ENCODE measurements around the gene TMED6.

Gene TMED6

DNA sequence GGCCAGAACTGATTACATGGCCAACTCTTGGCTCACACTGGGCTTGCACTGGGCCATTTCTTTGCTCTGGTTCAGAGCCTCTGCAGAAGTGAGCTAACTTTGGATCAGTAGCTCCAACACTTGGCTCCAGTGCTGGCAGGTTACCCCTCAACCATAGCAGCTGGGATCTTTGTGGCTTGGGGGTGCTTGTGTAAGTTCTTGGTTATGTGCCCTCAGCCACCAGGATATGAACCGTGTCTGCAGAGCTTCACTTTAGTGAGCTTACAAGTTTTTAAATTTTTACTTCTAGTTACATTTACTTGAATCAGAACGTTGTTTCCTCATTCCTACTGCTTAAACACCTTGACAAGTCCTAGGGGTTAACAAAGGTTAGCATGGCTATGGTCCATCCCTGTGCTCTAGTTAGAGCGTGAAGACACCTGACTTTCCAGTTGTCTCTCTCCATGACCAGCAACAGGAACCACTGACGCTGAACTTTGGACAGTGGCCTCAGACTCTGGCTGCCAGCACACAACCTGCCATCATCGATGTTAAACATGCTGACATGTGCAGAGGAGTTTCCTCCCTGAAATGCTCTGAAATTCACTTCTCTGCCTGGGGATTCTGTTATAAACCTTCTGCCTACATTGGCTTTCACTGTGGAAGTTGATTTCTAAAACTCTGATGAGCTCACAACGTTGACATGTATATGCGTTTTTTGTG lies 25.3 kb downstream of the TMED6 start:
- H3K27ac ChIP-seq, result peak overlapping the region; percentile 81
- H3K79me2 ChIP-seq, result peaks cover 17% of the 10 kb centered on the region
- no peaks in the 10 kb centered on the region for H3K27me3 ChIP-seq (ENCODE audit: control insufficient read depth, insufficient read depth, low read length)
- no peak overlapping the region for H3K9ac ChIP-seq
- peaks cover 27% of the 10 kb centered on the region for H3K4me1 ChIP-seq
- H3K4me2 ChIP-seq (ENCODE audit: low read length), result peak overlapping the region; percentile 84
- no peak overlapping the region for H2AFZ ChIP-seq
- H3K9me3 ChIP-seq (ENCODE audit: control insufficient read depth, low read length), result no peaks in the 10 kb centered on the region
- H3K36me3 ChIP-seq (ENCODE audit: control insufficient read depth, insufficient read depth, low read length), result no peaks in the 10 kb centered on the region
- TF ChIP-seq, protein P1, sequence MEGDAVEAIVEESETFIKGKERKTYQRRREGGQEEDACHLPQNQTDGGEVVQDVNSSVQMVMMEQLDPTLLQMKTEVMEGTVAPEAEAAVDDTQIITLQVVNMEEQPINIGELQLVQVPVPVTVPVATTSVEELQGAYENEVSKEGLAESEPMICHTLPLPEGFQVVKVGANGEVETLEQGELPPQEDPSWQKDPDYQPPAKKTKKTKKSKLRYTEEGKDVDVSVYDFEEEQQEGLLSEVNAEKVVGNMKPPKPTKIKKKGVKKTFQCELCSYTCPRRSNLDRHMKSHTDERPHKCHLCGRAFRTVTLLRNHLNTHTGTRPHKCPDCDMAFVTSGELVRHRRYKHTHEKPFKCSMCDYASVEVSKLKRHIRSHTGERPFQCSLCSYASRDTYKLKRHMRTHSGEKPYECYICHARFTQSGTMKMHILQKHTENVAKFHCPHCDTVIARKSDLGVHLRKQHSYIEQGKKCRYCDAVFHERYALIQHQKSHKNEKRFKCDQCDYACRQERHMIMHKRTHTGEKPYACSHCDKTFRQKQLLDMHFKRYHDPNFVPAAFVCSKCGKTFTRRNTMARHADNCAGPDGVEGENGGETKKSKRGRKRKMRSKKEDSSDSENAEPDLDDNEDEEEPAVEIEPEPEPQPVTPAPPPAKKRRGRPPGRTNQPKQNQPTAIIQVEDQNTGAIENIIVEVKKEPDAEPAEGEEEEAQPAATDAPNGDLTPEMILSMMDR (IDR thresholded peaks at IDR 0.05), result no peak
- H3K4me3 ChIP-seq (ENCODE audit: low read depth, low read length), result peak overlapping the region; percentile 52

DNA sequence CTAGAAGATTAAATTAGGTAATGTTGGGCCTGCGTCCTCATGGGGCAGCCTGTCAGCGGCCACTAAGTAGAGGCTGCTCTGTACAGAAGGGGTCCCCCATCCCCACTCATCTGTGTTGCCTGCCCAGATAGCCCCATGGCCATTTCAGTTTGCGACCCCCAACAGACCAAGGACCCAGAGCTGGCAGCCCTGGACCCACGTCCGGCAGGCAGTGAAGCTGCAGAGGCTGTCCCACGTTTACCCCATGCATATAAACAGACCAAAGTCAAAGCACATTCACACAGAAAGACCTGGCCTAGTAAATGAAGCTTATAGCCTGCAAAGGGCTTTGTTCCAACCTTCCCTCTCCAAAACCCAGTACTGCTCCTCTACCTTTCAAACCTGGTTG lies 25.8 kb downstream of the TMED6 start:
- Histone ChIP-seq H3K27me3 (ENCODE audit: control insufficient read depth, insufficient read depth, low read length) (no peaks in the 10 kb centered on the region), H3K9ac (no peak overlapping the region), H3K4me3 (ENCODE audit: low read depth, low read length) (peak overlapping the region; percentile 52), H3K79me2 (peaks cover 21% of the 10 kb centered on the region), H3K36me3 (ENCODE audit: control insufficient read depth, insufficient read depth, low read length) (no peaks in the 10 kb centered on the region), H2AFZ (no peak overlapping the region), H3K4me1 (peaks cover 27% of the 10 kb centered on the region), H3K9me3 (ENCODE audit: control insufficient read depth, low read length) (no peaks in the 10 kb centered on the region), H3K27ac (peak overlapping the region; percentile 81), H3K4me2 (ENCODE audit: low read length) (peak overlapping the region; percentile 84)
- TF ChIP-seq, protein P1 (IDR thresholded peaks at IDR 0.05), result no peak

DNA sequence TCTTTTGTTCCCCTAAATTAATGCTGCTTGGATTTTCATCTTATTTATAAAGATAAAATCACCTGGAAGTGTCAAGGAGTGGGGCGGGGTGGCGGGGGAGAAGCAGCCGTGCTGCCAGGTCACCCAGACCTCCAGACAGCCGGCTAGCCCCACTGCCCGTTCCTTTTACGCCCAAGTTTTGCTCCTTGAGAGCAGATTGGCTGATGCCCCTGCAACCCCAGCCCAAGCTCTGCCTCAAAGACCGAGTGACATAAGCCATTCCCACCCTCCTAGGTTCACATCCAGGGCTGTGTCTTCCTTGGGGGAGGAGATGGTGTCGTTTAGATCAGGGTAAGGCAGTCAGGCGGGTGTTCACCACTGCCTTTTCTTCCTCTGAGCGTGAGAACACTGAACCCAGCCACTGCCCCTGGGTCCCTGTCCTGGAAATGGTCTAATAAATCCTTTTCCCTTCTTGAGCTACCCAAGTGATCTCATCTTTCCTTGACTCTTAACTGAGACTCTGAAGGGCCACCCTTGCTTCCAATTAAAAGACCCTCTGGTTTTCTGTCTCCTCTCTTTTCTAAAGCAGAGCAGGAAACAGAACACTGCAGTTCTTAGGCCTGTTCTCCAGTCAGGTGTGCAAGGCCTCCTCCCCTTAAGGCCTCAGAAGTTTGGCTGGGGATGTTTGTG lies 26.9 kb downstream of the TMED6 start:
- Histone ChIP-seq H3K4me1 (peaks cover 27% of the 10 kb centered on the region), H2AFZ (no peak overlapping the region), H3K4me2 (ENCODE audit: low read length) (peak overlapping the region; percentile 16), H3K9ac (no peak overlapping the region), H3K79me2 (peaks cover 29% of the 10 kb centered on the region), H3K9me3 (ENCODE audit: control insufficient read depth, low read length) (no peaks in the 10 kb centered on the region), H3K36me3 (ENCODE audit: control insufficient read depth, insufficient read depth, low read length) (no peaks in the 10 kb centered on the region), H3K27ac (peak overlapping the region; percentile 21), H3K4me3 (ENCODE audit: low read depth, low read length) (no peak overlapping the region), H3K27me3 (ENCODE audit: control insufficient read depth, insufficient read depth, low read length) (no peaks in the 10 kb centered on the region)
- TF ChIP-seq, protein P1 (IDR thresholded peaks at IDR 0.05), result no peak

DNA sequence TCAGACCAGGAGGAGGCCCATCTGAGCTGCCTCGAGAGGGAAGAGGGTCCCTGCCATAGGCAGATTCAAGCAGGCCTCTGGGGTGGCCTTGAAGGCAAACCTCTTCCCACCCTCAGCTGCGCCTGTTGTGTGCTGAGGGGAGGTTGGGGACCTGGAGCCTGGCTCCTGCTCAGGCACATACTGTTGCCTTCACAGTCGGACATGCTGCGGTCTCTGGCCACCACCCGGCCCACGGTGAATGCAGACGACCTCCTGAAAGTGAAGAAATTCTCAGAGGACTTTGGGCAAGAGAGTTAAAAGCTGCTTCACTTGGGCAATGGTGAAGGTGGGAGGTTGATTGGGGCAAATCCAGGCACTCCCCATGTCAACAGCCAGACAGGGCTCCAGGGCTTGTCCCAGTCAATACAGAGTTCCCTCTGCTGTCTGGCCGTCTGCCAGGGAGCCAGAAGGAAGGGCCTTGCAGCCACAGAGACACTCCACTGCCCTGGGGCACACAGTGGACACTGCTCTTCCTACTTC lies 27.5 kb downstream of the TMED6 start:
- Histone ChIP-seq H3K27ac (no peak overlapping the region), H3K9ac (no peak overlapping the region), H2AFZ (no peak overlapping the region), H3K4me1 (peaks cover 23% of the 10 kb centered on the region), H3K9me3 (ENCODE audit: control insufficient read depth, low read length) (no peaks in the 10 kb centered on the region), H3K4me2 (ENCODE audit: low read length) (peak overlapping the region; percentile 24), H3K27me3 (ENCODE audit: control insufficient read depth, insufficient read depth, low read length) (no peaks in the 10 kb centered on the region), H3K79me2 (peaks cover 24% of the 10 kb centered on the region), H3K36me3 (ENCODE audit: control insufficient read depth, insufficient read depth, low read length) (no peaks in the 10 kb centered on the region), H3K4me3 (ENCODE audit: low read depth, low read length) (no peak overlapping the region)
- TF ChIP-seq, protein P1 (IDR thresholded peaks at IDR 0.05), result no peak

Measured in parathyroid adenoma (tissue), 2 donors.